ENCODE measurements around the gene MARK4.

DNA sequence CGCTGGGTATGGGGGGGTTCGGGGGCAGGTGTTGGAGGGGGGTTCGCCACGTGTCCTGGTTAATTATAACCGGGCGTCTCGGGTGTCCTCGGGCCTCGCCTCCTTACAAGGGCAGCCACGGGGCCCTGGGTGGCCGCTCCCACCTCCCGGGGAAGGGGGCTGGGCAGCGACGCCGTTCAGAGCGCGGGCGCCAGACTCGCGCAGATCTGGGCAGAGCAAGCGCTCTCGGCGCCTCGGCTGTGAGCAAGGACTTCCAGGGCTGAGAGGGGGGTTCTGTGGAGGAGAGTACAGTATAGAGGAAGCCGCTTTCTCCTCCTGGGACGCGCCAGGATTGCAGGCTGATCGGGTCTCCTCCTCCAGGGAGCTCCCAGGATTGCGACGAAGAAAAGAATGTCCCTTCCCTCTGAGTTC is 72.6 kb downstream of the MARK4 start:
- TF ChIP-seq, protein P1, sequence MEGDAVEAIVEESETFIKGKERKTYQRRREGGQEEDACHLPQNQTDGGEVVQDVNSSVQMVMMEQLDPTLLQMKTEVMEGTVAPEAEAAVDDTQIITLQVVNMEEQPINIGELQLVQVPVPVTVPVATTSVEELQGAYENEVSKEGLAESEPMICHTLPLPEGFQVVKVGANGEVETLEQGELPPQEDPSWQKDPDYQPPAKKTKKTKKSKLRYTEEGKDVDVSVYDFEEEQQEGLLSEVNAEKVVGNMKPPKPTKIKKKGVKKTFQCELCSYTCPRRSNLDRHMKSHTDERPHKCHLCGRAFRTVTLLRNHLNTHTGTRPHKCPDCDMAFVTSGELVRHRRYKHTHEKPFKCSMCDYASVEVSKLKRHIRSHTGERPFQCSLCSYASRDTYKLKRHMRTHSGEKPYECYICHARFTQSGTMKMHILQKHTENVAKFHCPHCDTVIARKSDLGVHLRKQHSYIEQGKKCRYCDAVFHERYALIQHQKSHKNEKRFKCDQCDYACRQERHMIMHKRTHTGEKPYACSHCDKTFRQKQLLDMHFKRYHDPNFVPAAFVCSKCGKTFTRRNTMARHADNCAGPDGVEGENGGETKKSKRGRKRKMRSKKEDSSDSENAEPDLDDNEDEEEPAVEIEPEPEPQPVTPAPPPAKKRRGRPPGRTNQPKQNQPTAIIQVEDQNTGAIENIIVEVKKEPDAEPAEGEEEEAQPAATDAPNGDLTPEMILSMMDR (IDR thresholded peaks at IDR 0.05; ENCODE audit: insufficient read depth, low read length, poor library complexity, severe bottlenecking): no peak
- no peak for TF ChIP-seq EZH2phosphoT487 (conservative IDR thresholded peaks at IDR 0.05; ENCODE audit: low read length)

All from SU-DHL-6 (cell line).